ENCODE measurements around the gene CST9. TPM values are rescaled to one million over a fixed set of nuclear protein-coding genes. Genes with fewer than 3 reads are reported as not detected.

Gene CST9
- total and polyA plus RNA-seq, 2 of the 8 experiments (the other 6 are each of a cell fraction or from before 2014, with no cell fraction given) = 0.05 to 0.19 TPM

Other genes with a start within 250 kb of the CST9 start
- gene GZF1, start 243.7 kb downstream of the CST9 start, total RNA-seq (2021; fragmentation: NEBNext Ultra II Directional; extraction: Animal tissue kit (Norgen Biotek cat#: 25700)) = 11.9 and 14.5 TPM in 2 replicates
- 8.2 and 16.2 TPM in 2 replicates for gene GZF1, start 243.7 kb downstream of the CST9 start, polyA plus RNA-seq (2011; rRNA removed)
- gene NAPB, start 184.4 kb downstream of the CST9 start, total RNA-seq (2021; fragmentation: NEBNext Ultra II Directional; extraction: Animal tissue kit (Norgen Biotek cat#: 25700)) = 12.3 and 12.8 TPM in 2 replicates
- 3.5 and 6.2 TPM in 2 replicates for gene NAPB, start 184.4 kb downstream of the CST9 start, polyA plus RNA-seq (2011; rRNA removed)
- gene CSTL1, start 166.2 kb downstream of the CST9 start, total RNA-seq (2021; fragmentation: NEBNext Ultra II Directional; extraction: Animal tissue kit (Norgen Biotek cat#: 25700)) = not detected in 2 replicates
- gene CSTL1, start 166.2 kb downstream of the CST9 start, polyA plus RNA-seq (2011; rRNA removed) = not detected in 2 replicates
- not detected in 2 replicates for gene CST11, start 153.0 kb downstream of the CST9 start, total RNA-seq (2021; fragmentation: NEBNext Ultra II Directional; extraction: Animal tissue kit (Norgen Biotek cat#: 25700))
- gene CST11, start 153.0 kb downstream of the CST9 start, polyA plus RNA-seq (2011; rRNA removed) = 0.72 and 2.0 TPM in 2 replicates
- gene CST8, start 114.8 kb downstream of the CST9 start, total RNA-seq (2021; fragmentation: NEBNext Ultra II Directional; extraction: Animal tissue kit (Norgen Biotek cat#: 25700)) = not detected in 2 replicates
- gene CST8, start 114.8 kb downstream of the CST9 start, polyA plus RNA-seq (2011; rRNA removed) = not detected in 2 replicates
- not detected in 2 replicates for gene CST9L, start 37.4 kb downstream of the CST9 start, total RNA-seq (2021; fragmentation: NEBNext Ultra II Directional; extraction: Animal tissue kit (Norgen Biotek cat#: 25700))
- gene CST9L, start 37.4 kb downstream of the CST9 start, polyA plus RNA-seq (2011; rRNA removed) = not detected in 2 replicates
- gene CST3, start 32.0 kb upstream of the CST9 start, total RNA-seq (2021; fragmentation: NEBNext Ultra II Directional; extraction: Animal tissue kit (Norgen Biotek cat#: 25700)) = 53.2 and 58.1 TPM in 2 replicates
- 184 and 185 TPM in 2 replicates for gene CST3, start 32.0 kb upstream of the CST9 start, polyA plus RNA-seq (2011; rRNA removed)
- gene CST4, start 83.1 kb upstream of the CST9 start, total RNA-seq (2021; fragmentation: NEBNext Ultra II Directional; extraction: Animal tissue kit (Norgen Biotek cat#: 25700)) = not detected in 2 replicates
- gene CST4, start 83.1 kb upstream of the CST9 start, polyA plus RNA-seq (2011; rRNA removed) = not detected in 2 replicates
- 2.9 and 5.4 TPM in 2 replicates for gene CST1, start 145.0 kb upstream of the CST9 start, total RNA-seq (2021; fragmentation: NEBNext Ultra II Directional; extraction: Animal tissue kit (Norgen Biotek cat#: 25700))
- gene CST1, start 145.0 kb upstream of the CST9 start, polyA plus RNA-seq (2011; rRNA removed) = 2.3 TPM in 2 replicates
- gene CST2, start 220.8 kb upstream of the CST9 start, total RNA-seq (2021; fragmentation: NEBNext Ultra II Directional; extraction: Animal tissue kit (Norgen Biotek cat#: 25700)) = not detected in 2 replicates
- gene CST2, start 220.8 kb upstream of the CST9 start, polyA plus RNA-seq (2011; rRNA removed) = not detected in 2 replicates